ENCODE measurements around the gene SVBP. TPM values are rescaled to one million over a fixed set of nuclear protein-coding genes. Genes with fewer than 3 reads are reported as not detected.

Gene SVBP, protein sequence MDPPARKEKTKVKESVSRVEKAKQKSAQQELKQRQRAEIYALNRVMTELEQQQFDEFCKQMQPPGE
- 46.8 TPM for total RNA-seq (2013)
- polyA plus RNA-seq (10 to 100 TPM; 19.5 to 56.1 (median 54.3) TPM), polyA minus RNA-seq (4.8 and 10.2 TPM in 2 replicates), total RNA-seq (7.5 to 19.3 (median 11.2) reads per million in 11 experiments)

GRCh38 chr1:42816585-42817439 is at the start of gene SVBP, which contains the start of gene ERMAP:
TSS of gene SVBP (minus strand) at chr1:42817397. CDS start at chr1:42816544, 853 bp downstream.
TSS of gene ERMAP (plus strand) at chr1:42817122. CDS start at chr1:42830449, 13,327 bp downstream.
- no peak for TF ChIP-seq CTCF (IDR thresholded peaks at IDR 0.05)
- Mint-ChIP-seq H3K27ac (peak within 1 kb of the TSS; percentile 87 to 98 (median 92)), H3K27me3 (ENCODE audit: low read depth in 3 of 3) (peaks cover 0 to 2% (median 0%) of the 10 kb centered on the region in 3 donors), H3K36me3 (peaks cover 21 to 31% of the 10 kb centered on the region in 2 donors), H3K4me3 (peak within 1 kb of the TSS; percentile 85 to 92), H3K4me1 (peaks cover 38% of the 10 kb centered on the region), H3K9me3 (no peaks in the 10 kb centered on the region)
- peak within 1 kb of the TSS; percentile 88 for H2AFZ ChIP-seq (ENCODE audit: insufficient read depth, low read depth, low read length, poor library complexity, severe bottlenecking)
- peaks cover 0 to 11% of the 10 kb centered on the region in 2 donors for H3K36me3 ChIP-seq (replicated peaks in 1 of 2; ENCODE audit: control insufficient read depth in 1 of 2, insufficient read depth in 2 of 2, low read length in 2 of 2)
- peak within 1 kb of the TSS; percentile 96 for H3K4me2 ChIP-seq (replicated peaks; ENCODE audit: extremely low read depth, low read length, poor library complexity, severe bottlenecking)
- H4K20me1 ChIP-seq (ENCODE audit: insufficient read depth, low read length): peaks cover 36% of the 10 kb centered on the region
- WGBS (ENCODE audit: insufficient coverage): under 1% methylated on average over 53 of the region's 66 CpGs
- no peaks in the 10 kb centered on the region for H3K27me3 ChIP-seq (ENCODE audit: control insufficient read depth in 2 of 2, insufficient read depth in 2 of 2, low read length in 2 of 2)
- peak within 1 kb of the TSS; percentile 84 for H3K9ac ChIP-seq (ENCODE audit: insufficient read depth, low read length, poor library complexity, severe bottlenecking)
- H3K27ac ChIP-seq (ENCODE audit: low read depth in 1 of 2, low read length in 2 of 2): peak within 1 kb of the TSS; percentile 81 to 88
- intact Hi-C loops (cut with micrococcal nuclease): loop anchor here (2.0 to 5.0 kb wide), 2 partner anchors 50 kb away; partner anchors contain the start of genes C1orf50 (in 2 of the 2) and P3H1 (in 2 of the 2)
- no peaks in the 10 kb centered on the region for H3K9me3 ChIP-seq (replicated peaks in 1 of 2; ENCODE audit: control insufficient read depth in 1 of 2, insufficient read depth in 1 of 2, low read length in 2 of 2)
- peaks cover 46% of the 10 kb centered on the region for H3K79me2 ChIP-seq (ENCODE audit: insufficient read depth, low read length)
- DNase-seq: peak; percentile 84 to 87 (median 85)
- H3K4me3 ChIP-seq (replicated peaks in 1 of 3; ENCODE audit: low read depth in 2 of 3, low read length in 3 of 3): peak within 1 kb of the TSS; percentile 72 to 94 (median 86)
- H3K4me1 ChIP-seq (ENCODE audit: control insufficient read depth in 1 of 2, insufficient read depth in 2 of 2, low read length in 2 of 2): peaks cover 18 to 20% of the 10 kb centered on the region in 2 donors

DNA sequence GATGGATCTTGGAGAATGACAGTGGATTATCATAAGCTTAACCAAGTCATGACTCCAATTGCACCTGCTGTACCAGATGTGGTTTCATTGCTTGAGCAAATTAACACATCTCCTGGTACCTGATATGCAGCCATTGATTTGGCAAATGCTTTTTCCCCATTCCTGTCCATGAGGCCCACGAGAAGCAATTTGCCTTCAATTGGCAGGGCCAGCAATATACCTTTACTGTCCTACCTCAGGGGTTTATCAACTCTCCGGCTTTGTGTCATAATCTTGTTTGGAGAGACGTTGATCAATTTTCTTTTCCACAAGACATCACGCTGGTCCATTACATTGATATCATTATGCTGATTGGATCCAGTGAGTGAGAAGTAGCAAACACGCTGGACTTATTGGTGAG is 49.4 kb upstream of the SVBP start:
- no peak for DNase-seq
- H3K9me3 Mint-ChIP-seq: peaks cover 0 to 3% (median 2%) of the 10 kb centered on the region in 7 donors
- Histone ChIP-seq H3K4me3 (replicated peaks in 1 of 3; ENCODE audit: low read depth in 2 of 3, low read length in 3 of 3) (no peak overlapping the region), H3K27me3 (ENCODE audit: control insufficient read depth in 2 of 2, insufficient read depth in 2 of 2, low read length in 2 of 2) (no peaks in the 10 kb centered on the region), H3K4me2 (replicated peaks; ENCODE audit: extremely low read depth, low read length, poor library complexity, severe bottlenecking) (no peak overlapping the region), H3K9ac (ENCODE audit: insufficient read depth, low read length, poor library complexity, severe bottlenecking) (no peak overlapping the region), H4K20me1 (ENCODE audit: insufficient read depth, low read length) (no peaks in the 10 kb centered on the region), H3K4me1 (ENCODE audit: control insufficient read depth in 1 of 2, insufficient read depth in 2 of 2, low read length in 2 of 2) (no peaks in the 10 kb centered on the region), H2AFZ (ENCODE audit: insufficient read depth, low read depth, low read length, poor library complexity, severe bottlenecking) (no peak overlapping the region), H3K79me2 (ENCODE audit: insufficient read depth, low read length) (no peaks in the 10 kb centered on the region), H3K36me3 (replicated peaks in 1 of 2; ENCODE audit: control insufficient read depth in 1 of 2, insufficient read depth in 2 of 2, low read length in 2 of 2) (no peaks in the 10 kb centered on the region), H3K27ac (ENCODE audit: low read depth in 1 of 2, low read length in 2 of 2) (no peak overlapping the region), H3K9me3 (replicated peaks in 1 of 2; ENCODE audit: control insufficient read depth in 1 of 2, insufficient read depth in 1 of 2, low read length in 2 of 2) (peaks cover 0 to 2% of the 10 kb centered on the region in 2 donors)
- H3K27ac Mint-ChIP-seq: no peak overlapping the region
- H3K36me3 Mint-ChIP-seq: no peaks in the 10 kb centered on the region
- WGBS (ENCODE audit: insufficient coverage): no CpG with 5 or more reads among the region's 5 CpGs
- no peaks in the 10 kb centered on the region for H3K4me1 Mint-ChIP-seq
- H3K4me3 Mint-ChIP-seq: no peak overlapping the region
- intact Hi-C loops (cut with micrococcal nuclease): no loop called here
- no peak for TF ChIP-seq CTCF (IDR thresholded peaks at IDR 0.05)
- H3K27me3 Mint-ChIP-seq (ENCODE audit: low read depth in 3 of 3): peaks cover 0 to 5% (median 4%) of the 10 kb centered on the region in 3 donors

All from CD14-positive monocyte (primary cell).